ENCODE data around the gene USP30.

GRCh38 chr12:109092497-109093021, 40.2 kb downstream of the USP30 start:
- TF ChIP-seq CTCF (conservative IDR thresholded peaks at IDR 0.05; ENCODE audit: low read length) (no peak), EZH2phosphoT487 (IDR thresholded peaks at IDR 0.05; ENCODE audit: borderline replicate concordance) (no peak)

Measured in Loucy (cell line).